Measurements from ENCODE around the gene SOCS6. TPM values are rescaled to one million over a fixed set of nuclear protein-coding genes. Genes with fewer than 3 reads are reported as not detected.

The SOCS6 gene
- total RNA-seq, 4 donors from 2014 or later = 16.3 to 26.5 (median 18.5) TPM

- DNase-seq (ENCODE audit: low spot score in 2 of 2) = no peak
Observed at GRCh38 chr18:70322928-70323327, 34.1 kb downstream of the SOCS6 start.

GRCh38 chr18:70324897-70325296 is 36.1 kb downstream of the SOCS6 start:
- Histone ChIP-seq H3K4me1 (peaks cover 22% of the 10 kb centered on the region), H3K27me3 (no peaks in the 10 kb centered on the region), H3K4me3 (no peak overlapping the region), H3K27ac (no peak overlapping the region), H3K36me3 (peaks cover 16% of the 10 kb centered on the region), H3K9me3 (no peaks in the 10 kb centered on the region)
- DNase-seq (ENCODE audit: low spot score in 2 of 2) = no peak
- WGBS = 97% methylated on average over 18 of the region's 20 CpGs
- TF ChIP-seq POLR2A (IDR thresholded peaks at IDR 0.05) (no peak), CTCF (IDR thresholded peaks at IDR 0.05) (no peak), EP300 (IDR thresholded peaks at IDR 0.05) (no peak), POLR2AphosphoS5 (IDR thresholded peaks at IDR 0.05) (no peak)

More at GRCh38 chr18:70322928-70323327, 34.1 kb downstream of the SOCS6 start:
- Histone ChIP-seq H3K4me3 (no peak overlapping the region), H3K4me1 (peaks cover 12% of the 10 kb centered on the region), H3K27ac (no peak overlapping the region), H3K9me3 (no peaks in the 10 kb centered on the region), H3K27me3 (no peaks in the 10 kb centered on the region), H3K36me3 (peaks cover 16% of the 10 kb centered on the region)
- WGBS = 79% methylated on average over 5 of the region's 5 CpGs
- TF ChIP-seq CTCF (IDR thresholded peaks at IDR 0.05) = no peak
- no peak for TF ChIP-seq POLR2A (IDR thresholded peaks at IDR 0.05)
- TF ChIP-seq EP300 (IDR thresholded peaks at IDR 0.05) = no peak
- TF ChIP-seq POLR2AphosphoS5 (IDR thresholded peaks at IDR 0.05) = no peak

GRCh38 chr18:70326255-70326654 is 37.4 kb downstream of the SOCS6 start:
- no peak overlapping the region for H3K4me3 ChIP-seq
- no peaks in the 10 kb centered on the region for H3K9me3 ChIP-seq
- H3K27ac ChIP-seq = no peak overlapping the region
- H3K27me3 ChIP-seq = no peaks in the 10 kb centered on the region
- peaks cover 16% of the 10 kb centered on the region for H3K36me3 ChIP-seq
- DNase-seq (ENCODE audit: low spot score in 2 of 2) = no peak
- H3K4me1 ChIP-seq = peaks cover 22% of the 10 kb centered on the region
- no peak for TF ChIP-seq EP300 (IDR thresholded peaks at IDR 0.05)
- no peak for TF ChIP-seq POLR2AphosphoS5 (IDR thresholded peaks at IDR 0.05)
- TF ChIP-seq CTCF (IDR thresholded peaks at IDR 0.05) = no peak
- no peak for TF ChIP-seq POLR2A (IDR thresholded peaks at IDR 0.05)
- 88% methylated on average over 1 of the region's 1 CpG for WGBS

- WGBS = 91% methylated on average over 4 of the region's 4 CpGs
- Histone ChIP-seq H3K27me3 (no peaks in the 10 kb centered on the region), H3K27ac (no peak overlapping the region), H3K9me3 (no peaks in the 10 kb centered on the region), H3K36me3 (peaks cover 16% of the 10 kb centered on the region), H3K4me3 (no peak overlapping the region), H3K4me1 (peaks cover 17% of the 10 kb centered on the region)
- TF ChIP-seq CTCF (IDR thresholded peaks at IDR 0.05) (no peak), POLR2AphosphoS5 (IDR thresholded peaks at IDR 0.05) (no peak), EP300 (IDR thresholded peaks at IDR 0.05) (no peak), POLR2A (IDR thresholded peaks at IDR 0.05) (no peak)
- no peak for DNase-seq (ENCODE audit: low spot score in 2 of 2)
Observed at GRCh38 chr18:70328169-70328568, 39.3 kb downstream of the SOCS6 start.

- TF ChIP-seq POLR2AphosphoS5 (IDR thresholded peaks at IDR 0.05) = no peak
- no peak for TF ChIP-seq CTCF (IDR thresholded peaks at IDR 0.05)
- no peak for TF ChIP-seq EP300 (IDR thresholded peaks at IDR 0.05)
- no peak for TF ChIP-seq POLR2A (IDR thresholded peaks at IDR 0.05)
- WGBS = 58% methylated on average over 2 of the region's 2 CpGs
- Histone ChIP-seq H3K36me3 (peaks cover 16% of the 10 kb centered on the region), H3K9me3 (no peaks in the 10 kb centered on the region), H3K4me1 (peaks cover 11% of the 10 kb centered on the region), H3K27me3 (no peaks in the 10 kb centered on the region), H3K27ac (no peak overlapping the region), H3K4me3 (no peak overlapping the region)
- DNase-seq (ENCODE audit: low spot score in 2 of 2) = no peak
Observed at GRCh38 chr18:70329071-70329470, 40.2 kb downstream of the SOCS6 start.
